HG02571 (cell line): ENCODE results near the gene SLC36A3.
"Not testable (repeated sequence)": the region's sequence is repeated elsewhere in the genome, so short reads cannot be mapped to it uniquely, and the experiment has no call there.

ENCODE experiments used
- ATAC-seq: cut with Tn5 transposase; IDR thresholded peaks from one replicate; pipeline ENCODE4 v1.9.1; 2021; ENCODE audit warnings: mild to moderate bottlenecking, moderate library complexity; ENCODE audit not compliant: unreplicated experiment

Gene SLC36A3

GRCh38 chr5:151309266-151309665 lies 5.7 kb upstream of the SLC36A3 start:
- ATAC-seq, result not testable (repeated sequence)

DNA sequence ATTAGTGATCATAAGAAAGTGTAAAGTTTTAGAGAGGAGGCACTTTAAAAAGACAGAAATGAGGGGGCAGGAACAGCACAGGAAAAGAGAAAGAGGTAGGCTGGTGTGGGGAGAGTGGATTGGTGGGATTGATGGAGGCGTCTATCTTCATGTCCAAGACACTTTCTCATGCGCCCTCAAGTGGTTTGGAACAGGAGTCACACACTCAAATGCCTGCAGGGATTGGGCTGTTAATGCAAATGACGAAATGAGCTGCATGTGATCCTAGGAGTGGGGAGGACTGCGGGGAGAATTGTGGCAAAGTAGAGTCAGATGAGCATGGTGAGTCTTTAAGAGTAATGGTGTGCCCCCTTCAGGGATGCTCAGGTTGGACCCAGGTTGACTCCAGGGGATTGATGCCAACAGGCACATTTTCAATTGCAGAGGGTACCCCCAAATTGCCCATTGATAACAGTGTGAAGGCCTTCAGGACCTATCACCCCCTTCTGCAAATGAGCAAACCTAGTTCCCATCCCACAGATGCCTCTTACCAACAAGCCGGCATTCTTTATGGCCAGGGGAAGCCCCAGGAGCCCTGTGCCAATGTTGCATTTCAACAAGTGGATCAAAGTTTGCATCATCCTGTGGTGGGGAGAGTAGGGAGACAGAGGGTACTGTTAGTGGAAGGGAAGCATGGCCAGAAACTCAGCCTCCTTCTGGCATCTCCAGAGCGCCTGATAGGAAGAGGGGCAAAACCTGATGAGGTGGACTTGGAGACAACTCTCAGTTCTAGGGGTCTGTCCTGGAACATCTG lies 5.3 kb downstream of the SLC36A3 start:
- ATAC-seq, result no peak

DNA sequence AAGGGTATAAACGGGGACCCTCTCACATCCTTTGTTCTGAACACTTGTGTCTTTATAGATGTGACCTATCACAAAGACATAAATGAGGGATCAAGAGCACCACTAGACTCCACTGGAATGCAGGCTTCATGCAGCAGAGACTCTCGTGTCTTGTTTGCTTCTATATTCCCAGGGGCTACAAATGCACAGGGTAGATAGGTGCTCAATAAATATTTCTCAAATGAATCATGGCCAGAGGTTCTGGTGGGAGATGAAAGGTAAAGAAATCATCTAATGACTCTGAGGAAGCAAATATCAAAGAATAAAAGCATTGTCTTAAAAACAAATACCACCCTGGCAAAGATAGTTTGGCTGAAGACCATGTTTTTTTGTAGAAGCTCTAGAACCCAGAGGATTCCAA lies 6.6 kb downstream of the SLC36A3 start:
- ATAC-seq, result no peak

DNA sequence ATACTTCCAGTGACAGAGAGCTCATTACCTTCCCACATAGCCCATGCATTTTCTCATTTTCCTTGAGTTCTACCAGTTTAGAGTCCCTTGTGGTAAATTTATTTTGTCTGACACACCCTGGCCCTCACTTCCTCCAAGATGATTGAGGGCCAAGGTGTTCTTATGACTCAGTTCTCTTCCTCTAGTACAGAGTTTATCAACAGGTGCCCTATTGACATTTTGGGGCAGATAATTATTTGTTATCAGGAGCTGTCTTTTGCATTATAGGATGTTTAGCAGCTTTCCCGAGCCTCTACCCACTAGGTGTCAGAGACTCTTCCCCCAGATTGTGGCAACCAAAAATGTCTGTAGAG lies 7.1 kb downstream of the SLC36A3 start:
- no peak for ATAC-seq

- ATAC-seq, result no peak
Measured at GRCh38 chr5:151295791-151296477, 7.6 kb downstream of the SLC36A3 start.

DNA sequence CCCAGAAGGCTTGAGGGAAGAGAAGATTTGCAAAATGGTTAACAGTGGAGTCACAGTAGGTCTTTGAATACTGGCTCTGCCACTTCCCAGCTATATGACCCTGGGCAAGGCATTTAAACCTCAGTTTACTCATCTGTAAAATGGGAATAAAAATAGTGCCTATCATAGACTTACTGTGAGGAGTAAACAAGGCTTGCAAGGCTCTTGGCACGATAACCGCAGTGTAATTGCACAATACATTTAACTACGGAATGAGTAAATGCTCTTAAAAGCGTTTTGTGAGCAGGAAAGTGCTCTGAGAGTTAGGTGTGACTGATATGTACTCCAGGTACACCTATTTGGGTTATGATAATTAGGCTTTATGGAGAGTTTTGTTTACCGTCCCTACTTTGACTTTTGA lies 8.4 kb downstream of the SLC36A3 start:
- no peak for ATAC-seq

DNA sequence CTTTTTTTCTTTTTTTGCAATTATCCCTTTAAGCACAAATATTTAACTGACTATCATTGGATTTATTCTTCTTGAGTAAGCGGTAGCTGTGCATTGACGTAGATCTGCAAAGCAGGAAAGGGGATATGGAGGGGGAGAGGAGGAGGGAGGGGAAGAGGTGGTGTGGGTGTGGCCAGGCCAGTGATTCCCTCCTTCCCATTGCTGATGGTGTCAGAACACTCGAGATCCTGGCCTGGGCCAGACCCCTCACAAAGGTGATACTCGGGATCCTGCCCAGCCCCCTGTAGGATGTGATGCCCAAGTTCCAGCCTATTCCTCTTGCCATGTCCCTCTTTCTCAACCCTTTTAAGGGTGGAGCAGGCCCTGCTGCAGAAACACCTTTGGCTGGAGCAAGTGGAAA lies 9.9 kb downstream of the SLC36A3 start:
- no peak for ATAC-seq

DNA sequence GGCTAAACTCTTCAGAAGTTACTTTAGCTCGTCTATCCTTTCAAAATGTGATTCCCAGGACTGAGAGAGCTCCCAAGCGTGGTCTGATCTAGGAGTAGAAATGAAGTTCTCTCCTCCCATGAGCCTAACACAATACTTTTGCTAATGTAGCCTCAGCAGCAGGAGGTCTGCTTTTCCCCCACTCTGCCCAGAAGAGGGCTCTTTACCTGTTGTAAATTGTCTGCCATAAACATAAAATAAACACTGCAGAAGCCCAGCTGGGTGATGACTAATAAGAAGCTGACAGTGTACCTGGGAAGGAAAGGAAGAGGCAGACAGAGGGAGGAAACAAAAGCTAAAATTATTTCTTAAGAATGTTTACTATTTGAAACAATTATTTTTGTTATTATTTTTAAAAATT lies 15.4 kb downstream of the SLC36A3 start:
- no peak for ATAC-seq

DNA sequence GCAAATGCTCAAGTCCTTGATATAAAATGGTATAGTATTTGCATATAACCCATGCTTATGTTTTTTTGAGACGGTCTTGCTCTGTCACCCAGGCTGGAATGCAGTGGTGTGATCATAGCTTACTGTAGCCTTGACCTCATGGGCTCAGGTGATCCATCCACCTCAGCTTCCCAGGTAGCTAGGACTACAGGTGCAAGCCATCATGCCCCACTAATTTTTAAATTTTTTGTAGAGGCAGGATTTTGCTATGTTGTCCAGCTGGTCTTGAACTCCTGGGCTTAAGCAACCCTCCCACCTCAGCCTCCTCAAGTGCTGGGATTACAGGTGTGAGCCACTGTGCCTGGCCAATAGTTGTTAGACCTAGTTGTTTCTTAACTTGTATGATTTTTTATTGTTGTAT lies 17.3 kb downstream of the SLC36A3 start:
- no peak for ATAC-seq

DNA sequence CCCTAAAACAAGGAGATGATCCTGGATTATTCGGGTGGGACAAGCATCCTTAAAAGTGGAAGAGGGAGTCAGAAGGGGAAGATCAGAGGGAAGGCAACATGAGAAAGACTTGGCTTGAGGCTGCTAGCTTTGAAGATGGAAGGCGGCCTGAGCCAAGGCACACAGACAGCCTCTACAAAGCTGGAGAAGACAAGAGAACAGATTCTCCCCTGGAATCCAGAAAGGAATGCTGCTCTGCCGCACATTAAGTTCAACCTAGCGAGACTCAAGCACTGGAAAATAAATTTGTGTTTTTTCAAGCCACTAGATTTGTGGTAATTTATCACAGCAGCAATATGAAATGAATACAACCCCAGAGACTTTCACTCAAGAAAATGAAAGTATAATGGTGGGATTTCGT lies 17.9 kb downstream of the SLC36A3 start:
- ATAC-seq, result no peak

- no peak for ATAC-seq
Measured at GRCh38 chr5:151284392-151284967, 19.1 kb downstream of the SLC36A3 start.

DNA sequence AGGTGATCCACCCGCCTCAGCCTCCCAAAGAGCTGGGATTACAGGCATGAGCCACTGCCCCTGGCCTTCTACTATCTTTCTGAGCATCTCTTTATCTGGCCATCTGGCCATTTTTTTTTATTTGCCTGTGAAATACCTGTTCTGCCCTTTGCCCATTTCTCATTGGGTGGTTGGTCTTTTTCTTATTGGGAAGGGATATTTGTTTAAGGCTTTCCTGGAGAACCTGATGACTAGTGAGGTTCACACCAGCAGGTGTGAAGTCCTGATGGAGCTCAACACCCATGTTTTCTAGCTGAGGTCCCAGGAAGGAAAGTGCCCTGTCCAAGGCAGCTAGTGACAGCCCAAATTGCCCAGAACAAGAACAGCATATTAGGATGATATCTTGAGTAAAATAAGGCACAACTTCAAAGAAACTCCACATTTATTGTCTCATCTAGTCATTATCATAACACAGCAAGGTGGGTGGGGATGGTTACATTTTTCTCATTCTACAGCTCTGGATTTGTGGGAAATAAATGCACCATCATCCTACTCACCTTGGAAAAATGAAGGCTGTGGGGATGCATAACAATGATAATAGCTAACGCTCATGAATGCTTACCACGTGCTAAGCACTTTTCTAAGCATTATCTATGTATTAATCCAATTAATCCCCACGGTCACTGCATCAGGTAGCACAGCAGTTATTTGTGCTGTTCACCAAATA lies 20.3 kb downstream of the SLC36A3 start:
- ATAC-seq, result no peak

DNA sequence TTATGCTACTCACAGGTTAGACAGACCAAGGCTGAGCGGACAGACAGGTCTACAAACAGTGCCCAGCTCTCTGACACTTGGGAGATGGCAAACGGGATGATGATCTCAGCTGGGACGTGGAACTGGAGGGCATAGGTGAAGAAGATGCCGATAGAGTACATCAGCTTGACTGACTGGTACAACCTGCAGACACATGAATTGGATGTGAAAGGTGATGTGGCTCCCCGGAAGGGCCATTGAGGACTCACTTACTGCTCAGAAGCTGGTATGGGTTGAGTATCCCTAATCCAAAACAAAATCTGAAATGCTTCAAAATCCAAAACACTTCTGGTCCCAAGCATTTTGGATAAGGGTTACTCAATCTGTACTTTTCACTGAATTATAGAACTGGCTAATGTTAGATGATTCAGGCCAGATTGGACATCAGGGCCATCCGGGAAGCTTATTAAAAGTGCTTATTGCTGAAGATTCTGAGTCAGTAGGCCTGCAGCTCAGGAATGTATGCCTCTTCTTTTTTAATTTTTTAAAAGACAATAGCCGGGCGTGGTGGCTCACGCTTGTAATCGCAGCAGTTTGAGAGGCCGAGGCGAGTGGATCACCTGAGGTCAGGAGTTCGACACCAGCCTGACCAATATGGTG lies 22.4 kb downstream of the SLC36A3 start:
- no peak for ATAC-seq

GRCh38 chr5:151280443-151280842 lies 23.1 kb downstream of the SLC36A3 start:
- no peak for ATAC-seq

DNA sequence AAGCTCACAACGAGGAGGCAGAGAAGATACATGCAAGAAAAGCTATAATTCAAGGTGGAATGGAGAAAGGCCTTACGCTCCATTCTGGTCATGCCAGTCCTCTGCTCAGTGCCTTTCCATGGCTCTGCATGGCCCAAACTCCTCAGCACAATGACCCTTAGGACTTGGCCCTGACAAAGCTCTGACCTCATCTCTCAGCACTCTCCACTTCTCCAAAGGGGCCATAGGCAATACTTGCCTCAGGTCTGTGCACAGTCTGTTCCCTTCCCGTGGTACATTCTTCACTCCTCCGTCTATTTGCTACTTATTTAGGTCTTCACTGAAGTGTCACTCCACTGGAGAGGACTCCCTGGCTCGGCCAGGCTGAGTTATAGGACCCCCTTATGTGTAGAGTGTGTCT lies 24.7 kb downstream of the SLC36A3 start:
- ATAC-seq, result no peak

- no peak for ATAC-seq
Measured at GRCh38 chr5:151275803-151276202, 27.8 kb downstream of the SLC36A3 start.

GRCh38 chr5:151274666-151275065 lies 28.9 kb downstream of the SLC36A3 start:
- no peak for ATAC-seq

- ATAC-seq, result no peak
Measured at GRCh38 chr5:151271336-151271735, 32.2 kb downstream of the SLC36A3 start.

- ATAC-seq, result peak; percentile 95
Measured at GRCh38 chr5:151270599-151270998, 33.0 kb downstream of the SLC36A3 start.

DNA sequence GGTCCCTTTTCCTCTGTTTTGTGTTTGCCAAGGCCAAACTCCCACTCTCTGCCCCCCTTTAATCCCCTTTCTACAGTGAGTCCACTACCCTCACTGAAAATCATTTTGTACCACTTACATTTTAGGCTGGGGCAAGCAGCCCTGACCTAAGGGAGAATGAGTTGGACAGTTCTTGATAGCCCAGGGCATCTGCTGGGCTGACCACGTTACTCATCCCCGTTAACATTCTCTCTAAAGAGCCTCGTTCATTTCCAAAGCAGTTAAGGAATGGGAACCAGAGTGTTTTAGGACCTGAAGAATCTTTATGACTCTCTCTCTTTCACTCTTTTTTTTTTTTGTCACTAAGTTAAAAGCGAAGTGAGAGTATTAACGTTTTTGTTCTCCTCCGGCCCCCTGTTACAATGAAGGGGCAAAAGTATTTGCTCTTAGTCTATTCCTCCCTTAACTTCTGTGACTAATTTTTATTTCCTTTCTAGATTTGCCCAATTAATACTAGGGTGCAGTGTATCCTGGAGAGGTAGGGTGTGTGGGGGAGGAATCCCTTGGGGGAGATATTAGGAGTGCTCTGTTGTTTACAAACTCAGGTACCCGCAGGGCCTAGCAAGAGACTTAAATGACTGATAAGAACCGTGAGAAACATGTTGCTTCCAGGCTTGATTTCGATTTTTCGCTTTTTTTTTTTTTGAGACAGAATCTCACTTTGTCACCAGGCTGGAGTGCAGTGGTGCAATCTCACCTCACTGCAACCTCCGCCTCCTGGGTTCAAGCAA lies 35.9 kb downstream of the SLC36A3 start:
- no peak for ATAC-seq
